Neuronal stem cell (in vitro differentiated cells): ENCODE measurements around the gene RGL1.

Experiments
- DNase-seq: peaks from one replicate; pipeline ENCODE4 v3.0.0-alpha.2; 2013; ENCODE audit warnings: low spot score
- H2AFZ ChIP-seq: one replicate; pipeline ENCODE4 v1.6.1; 2013; ENCODE audit warnings: mild to moderate bottlenecking, low read length, inconsistent platforms
- H2AK5ac ChIP-seq: 2 replicates; pipeline ENCODE4 v1.6.1; 2013; ENCODE audit warnings: low read depth, mild to moderate bottlenecking, inconsistent platforms, low read length, moderate library complexity, mixed read lengths
- H2BK120ac ChIP-seq: 2 replicates; pipeline ENCODE4 v1.6.1; 2013; ENCODE audit warnings: low read depth, mild to moderate bottlenecking, inconsistent platforms, low read length, moderate library complexity, mixed read lengths
- H2BK12ac ChIP-seq: one replicate; pipeline ENCODE4 v1.6.1; 2013; ENCODE audit warnings: low read length, inconsistent platforms
- H2BK15ac ChIP-seq: 2 replicates; pipeline ENCODE4 v1.6.1; 2013; ENCODE audit warnings: mild to moderate bottlenecking, low read length, inconsistent platforms, mixed read lengths
- H2BK5ac ChIP-seq: one replicate; pipeline ENCODE4 v1.6.1; 2013; ENCODE audit warnings: inconsistent platforms, mild to moderate bottlenecking, low read length, moderate library complexity
- H3K14ac ChIP-seq: one replicate; pipeline ENCODE4 v1.6.1; 2013; ENCODE audit warnings: low read length, inconsistent platforms
- H3K18ac ChIP-seq: 2 replicates; pipeline ENCODE4 v1.6.1; 2013; ENCODE audit warnings: low read length, inconsistent platforms
- H3K23ac ChIP-seq: 2 replicates; pipeline ENCODE4 v1.6.1; 2013; ENCODE audit warnings: low read depth, mild to moderate bottlenecking, mixed read lengths, low read length, inconsistent platforms; ENCODE audit not compliant: poor library complexity
- H3K27ac ChIP-seq: replicated peaks from 3 replicates; pipeline ENCODE4 v1.5.1; 2013; ENCODE audit warnings: low read length, inconsistent platforms
- H3K27me3 ChIP-seq, 3 experiments: 2 replicates each; pipeline ENCODE4 v1.6.1; 2013; ENCODE audit warnings: low read length in 3 of 3, mild to moderate bottlenecking in 2 of 3, inconsistent platforms in 1 of 3, low read depth in 1 of 3, mixed read lengths in 1 of 3, moderate library complexity in 1 of 3; ENCODE audit not compliant: control insufficient read depth in 3 of 3, insufficient read depth in 3 of 3
- H3K36me3 ChIP-seq, 2 donors: replicated peaks in 1 of 2; 2 replicates each; pipeline ENCODE4 v1.6.1; 2013; ENCODE audit warnings: low read length in 2 of 2; ENCODE audit not compliant: control insufficient read depth in 2 of 2, insufficient read depth in 2 of 2
- H3K4ac ChIP-seq: 2 replicates; pipeline ENCODE4 v1.6.1; 2013; ENCODE audit warnings: inconsistent platforms, mild to moderate bottlenecking, low read length, moderate library complexity
- H3K4me1 ChIP-seq, 2 donors: 1 replicate in 1 of 2; 2 replicates in 1 of 2; pipeline ENCODE4 v1.6.1; 2013; ENCODE audit warnings: low read length in 2 of 2, low read depth in 1 of 2; ENCODE audit not compliant: control insufficient read depth in 2 of 2, insufficient read depth in 1 of 2
- H3K4me2 ChIP-seq: one replicate; pipeline ENCODE4 v1.6.1; 2013; ENCODE audit warnings: mild to moderate bottlenecking, low read length, inconsistent platforms; ENCODE audit not compliant: insufficient read depth, poor library complexity, severe bottlenecking
- H3K4me3 ChIP-seq, 2 donors: 2 replicates each; pipeline ENCODE4 v1.5.1; 2013; ENCODE audit warnings: low read length in 2 of 2, mild to moderate bottlenecking in 2 of 2, inconsistent platforms in 1 of 2, moderate library complexity in 1 of 2
- H3K79me1 ChIP-seq: one replicate; pipeline ENCODE4 v1.6.1; 2013; ENCODE audit warnings: low read depth, mild to moderate bottlenecking, inconsistent platforms, low read length, moderate library complexity
- H3K9ac ChIP-seq: one replicate; pipeline ENCODE4 v1.6.1; 2013; ENCODE audit warnings: mild to moderate bottlenecking, low read depth, low read length, inconsistent platforms; ENCODE audit not compliant: poor library complexity
- H3K9me3 ChIP-seq, 2 donors: replicated peaks in 1 of 2; 2 replicates each; pipeline versions ENCODE3 to v1.6.1; 2013; ENCODE audit warnings: low read length in 2 of 2, mild to moderate bottlenecking in 2 of 2, inconsistent platforms in 1 of 2, low read depth in 1 of 2, mixed read lengths in 1 of 2, moderate library complexity in 1 of 2; ENCODE audit not compliant: control insufficient read depth in 2 of 2, insufficient read depth in 1 of 2
- H4K8ac ChIP-seq: one replicate; pipeline ENCODE4 v1.6.1; 2013; ENCODE audit warnings: low read depth, mild to moderate bottlenecking, inconsistent platforms, low read length, moderate library complexity
- H4K91ac ChIP-seq: one replicate; pipeline ENCODE4 v1.6.1; 2013; ENCODE audit warnings: low read length, low read depth, mild to moderate bottlenecking, inconsistent platforms; ENCODE audit not compliant: poor library complexity
- WGBS, 2 donors: extraction: QIAGEN DNeasy Blood & Tissue Kit; methylation state at CpG; one replicate each; pipeline ENCODE4 v1.1.7; 2013; ENCODE audit warnings: missing lambda C conversion rate in 2 of 2, mixed read lengths in 1 of 2; ENCODE audit not compliant: insufficient read length in 2 of 2, insufficient replicate concordance in 1 of 2; ENCODE audit errors: extremely low coverage in 2 of 2; 5-methylcytosine and 5-hydroxymethylcytosine counted together

The RGL1 gene

DNA sequence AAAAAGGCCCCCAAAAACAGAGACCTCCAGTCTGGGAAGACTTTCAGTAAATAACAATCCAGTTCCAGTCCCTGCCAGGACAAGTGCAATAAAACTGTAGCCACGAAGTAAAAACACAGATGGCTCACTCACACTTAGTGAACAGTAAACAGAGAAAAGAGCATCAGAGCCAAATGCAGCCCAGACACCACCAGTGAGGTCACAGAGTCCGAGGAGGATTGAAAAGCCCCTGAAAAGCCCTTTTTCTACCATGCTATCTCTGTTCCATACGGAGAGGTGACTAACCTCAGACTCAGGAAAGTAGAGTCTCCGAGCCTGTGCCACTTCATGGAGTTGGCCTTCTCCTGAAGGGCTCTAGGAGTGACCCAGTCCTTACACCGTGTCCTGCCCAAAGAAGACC, 148.1 kb downstream of the RGL1 start:
- H3K4ac ChIP-seq = no peak overlapping the region
- H3K9ac ChIP-seq = no peak overlapping the region
- WGBS, 2 donors = no CpG with 5 or more reads among the region's 5 CpGs
- peaks cover 2 to 19% of the 10 kb centered on the region in 2 donors for H3K9me3 ChIP-seq
- H4K91ac ChIP-seq = no peak overlapping the region
- H2AFZ ChIP-seq = no peak overlapping the region
- H3K27me3 ChIP-seq = no peaks in the 10 kb centered on the region
- H4K8ac ChIP-seq = no peak overlapping the region
- no peak for DNase-seq
- peaks cover 5 to 6% of the 10 kb centered on the region in 2 donors for H3K36me3 ChIP-seq
- no peak overlapping the region for H3K23ac ChIP-seq
- H2BK15ac ChIP-seq = no peak overlapping the region
- no peak overlapping the region for H2BK5ac ChIP-seq
- no peaks in the 10 kb centered on the region for H3K79me1 ChIP-seq
- peaks cover 2% of the 10 kb centered on the region in 2 donors for H3K4me1 ChIP-seq
- no peak overlapping the region for H3K14ac ChIP-seq
- H3K18ac ChIP-seq = no peak overlapping the region
- H2BK120ac ChIP-seq = no peak overlapping the region
- H3K27ac ChIP-seq = no peak overlapping the region
- no peak overlapping the region for H2AK5ac ChIP-seq
- no peak overlapping the region for H3K4me2 ChIP-seq
- H3K4me3 ChIP-seq = no peak overlapping the region
- no peak overlapping the region for H2BK12ac ChIP-seq

DNA sequence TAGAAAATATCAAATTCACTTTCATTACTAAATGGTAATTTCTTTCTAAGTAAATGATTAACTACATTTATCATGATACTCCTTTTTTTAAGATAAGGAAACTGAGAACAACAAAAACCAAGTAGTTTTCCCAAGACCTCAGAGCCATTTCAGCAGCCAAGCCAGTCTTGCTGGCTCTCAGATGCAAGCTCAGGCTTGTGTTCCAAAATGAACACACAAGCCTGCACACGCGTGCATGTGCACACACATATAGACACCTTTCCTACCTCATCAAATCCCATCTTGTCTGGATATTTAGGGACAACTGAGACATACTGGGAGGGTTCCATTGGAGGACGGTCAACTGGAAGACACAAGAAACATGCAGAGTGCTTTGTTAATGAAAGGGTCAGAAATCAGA, 149.6 kb downstream of the RGL1 start:
- no peak overlapping the region for H2BK120ac ChIP-seq
- no peak overlapping the region for H2BK12ac ChIP-seq
- H3K9ac ChIP-seq = no peak overlapping the region
- peaks cover 0 to 6% of the 10 kb centered on the region in 2 donors for H3K9me3 ChIP-seq
- H3K4ac ChIP-seq = no peak overlapping the region
- no peak overlapping the region for H3K23ac ChIP-seq
- WGBS, 2 donors = no CpG with 5 or more reads among the region's 3 CpGs
- H3K4me3 ChIP-seq = no peak overlapping the region
- no peak overlapping the region for H3K14ac ChIP-seq
- H3K4me1 ChIP-seq = peaks cover 2% of the 10 kb centered on the region in 2 donors
- DNase-seq = no peak
- no peak overlapping the region for H3K4me2 ChIP-seq
- H4K8ac ChIP-seq = no peak overlapping the region
- H2AK5ac ChIP-seq = no peak overlapping the region
- H3K27me3 ChIP-seq = no peaks in the 10 kb centered on the region
- peaks cover 4 to 5% of the 10 kb centered on the region in 2 donors for H3K36me3 ChIP-seq
- H2AFZ ChIP-seq = no peak overlapping the region
- no peak overlapping the region for H2BK5ac ChIP-seq
- no peaks in the 10 kb centered on the region for H3K79me1 ChIP-seq
- no peak overlapping the region for H4K91ac ChIP-seq
- H3K27ac ChIP-seq = no peak overlapping the region
- no peak overlapping the region for H2BK15ac ChIP-seq
- no peak overlapping the region for H3K18ac ChIP-seq

DNA sequence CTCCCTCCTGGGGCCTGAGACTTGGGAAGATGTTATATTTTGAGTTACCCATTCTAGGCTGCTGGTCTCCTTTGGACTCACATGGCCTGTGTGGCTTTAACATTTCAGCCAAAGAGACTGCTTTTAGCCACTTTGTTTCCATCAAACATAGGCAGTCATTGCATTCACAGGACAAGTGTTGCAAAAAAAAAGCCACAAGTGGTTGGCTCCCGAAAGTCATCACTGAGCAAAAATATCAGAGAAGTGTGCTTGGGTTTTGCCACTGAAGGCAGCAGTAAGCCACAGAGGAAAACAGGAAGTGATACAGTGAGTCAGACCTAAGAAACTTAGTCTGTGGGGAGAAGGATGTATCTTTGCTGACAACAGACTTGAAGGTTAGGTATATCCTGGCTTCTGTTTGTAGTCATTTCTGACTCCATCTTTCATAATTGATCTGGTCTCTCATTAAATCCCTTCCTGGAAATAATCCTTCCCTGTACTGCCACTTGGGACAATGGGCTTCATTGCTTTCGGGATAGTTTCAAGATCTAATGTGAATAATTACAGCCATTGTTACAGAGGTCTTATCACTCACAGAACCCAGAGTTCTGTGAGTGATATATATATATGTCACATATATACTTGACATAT, 151.8 kb downstream of the RGL1 start:
- Histone ChIP-seq H3K36me3 (peaks cover 0 to 2% of the 10 kb centered on the region in 2 donors), H2BK5ac (no peak overlapping the region), H3K9me3 (peaks cover 0 to 5% of the 10 kb centered on the region in 2 donors), H3K27ac (no peak overlapping the region), H3K4ac (no peak overlapping the region), H4K91ac (no peak overlapping the region), H3K14ac (no peak overlapping the region), H2BK15ac (no peak overlapping the region), H4K8ac (no peak overlapping the region), H3K4me1 (peaks cover 2% of the 10 kb centered on the region in 2 donors), H3K27me3 (no peaks in the 10 kb centered on the region), H3K9ac (no peak overlapping the region), H2BK120ac (no peak overlapping the region), H3K4me3 (no peak overlapping the region), H3K4me2 (no peak overlapping the region), H3K23ac (no peak overlapping the region), H3K79me1 (no peaks in the 10 kb centered on the region), H2BK12ac (no peak overlapping the region), H2AFZ (no peak overlapping the region), H2AK5ac (no peak overlapping the region), H3K18ac (no peak overlapping the region)
- DNase-seq = no peak
- no CpG with 5 or more reads among the region's 2 CpGs for WGBS, 2 donors

DNA sequence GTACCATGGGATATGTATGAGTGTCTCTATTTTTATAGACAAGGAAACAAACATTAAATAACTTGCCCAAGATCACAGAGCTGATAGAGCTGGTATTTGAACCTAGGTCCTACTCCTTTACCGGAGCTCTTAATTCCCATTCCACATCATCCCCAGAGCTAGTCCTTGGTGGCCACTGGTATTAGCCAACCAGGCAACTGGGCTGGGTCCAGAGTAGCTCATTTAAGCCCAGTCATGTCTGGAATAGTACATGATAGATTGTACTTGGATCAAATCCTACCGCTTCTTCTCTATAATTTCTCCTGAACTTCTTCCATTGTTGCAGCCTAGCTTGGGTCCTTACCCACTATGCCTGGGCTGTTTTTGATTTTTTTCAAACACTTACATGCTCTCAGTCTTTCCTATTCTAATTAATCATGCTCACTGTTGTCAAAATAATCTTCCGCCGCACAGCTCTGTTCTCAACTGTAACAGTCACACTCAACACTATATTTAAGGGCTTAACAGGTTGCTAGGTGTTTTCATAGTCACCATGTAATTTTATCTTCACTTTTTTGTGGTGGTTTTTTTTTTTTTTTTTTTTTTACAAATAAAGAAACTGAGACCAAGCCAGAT, 152.4 kb downstream of the RGL1 start:
- Histone ChIP-seq H2BK15ac (no peak overlapping the region), H3K23ac (no peak overlapping the region), H2AFZ (no peak overlapping the region), H4K8ac (no peak overlapping the region), H3K14ac (no peak overlapping the region), H3K4ac (no peak overlapping the region), H3K9ac (no peak overlapping the region), H4K91ac (no peak overlapping the region), H2AK5ac (no peak overlapping the region), H3K18ac (no peak overlapping the region), H3K27me3 (no peaks in the 10 kb centered on the region), H2BK12ac (no peak overlapping the region), H3K4me3 (no peak overlapping the region), H3K4me2 (no peak overlapping the region), H3K4me1 (peaks cover 2% of the 10 kb centered on the region in 2 donors), H2BK120ac (no peak overlapping the region), H3K79me1 (no peaks in the 10 kb centered on the region), H2BK5ac (no peak overlapping the region), H3K36me3 (peaks cover 0 to 2% of the 10 kb centered on the region in 2 donors), H3K27ac (no peak overlapping the region), H3K9me3 (no peaks in the 10 kb centered on the region)
- WGBS, 2 donors = no CpG with 5 or more reads among the region's 4 CpGs
- no peak for DNase-seq
